ENCODE data around the gene YDJC.

DNA sequence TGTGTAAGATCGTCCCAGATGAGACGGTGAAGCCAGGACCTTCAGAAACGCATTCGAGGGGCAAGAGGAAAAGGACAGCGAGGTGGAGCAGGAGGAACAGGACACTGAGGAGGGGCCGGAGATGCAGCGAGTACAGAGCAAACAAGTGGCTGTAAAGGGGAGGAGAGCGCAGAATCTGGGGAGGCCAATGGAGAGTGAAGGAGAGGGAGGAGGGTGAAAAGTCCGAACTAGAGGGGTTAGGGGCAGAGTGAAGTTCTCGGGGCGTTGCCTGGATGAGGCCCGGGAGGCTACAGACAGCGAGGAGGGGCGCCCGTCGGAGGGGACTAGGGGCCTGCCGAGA lies 27.2 kb upstream of the YDJC start:
- TF ChIP-seq, protein P1, sequence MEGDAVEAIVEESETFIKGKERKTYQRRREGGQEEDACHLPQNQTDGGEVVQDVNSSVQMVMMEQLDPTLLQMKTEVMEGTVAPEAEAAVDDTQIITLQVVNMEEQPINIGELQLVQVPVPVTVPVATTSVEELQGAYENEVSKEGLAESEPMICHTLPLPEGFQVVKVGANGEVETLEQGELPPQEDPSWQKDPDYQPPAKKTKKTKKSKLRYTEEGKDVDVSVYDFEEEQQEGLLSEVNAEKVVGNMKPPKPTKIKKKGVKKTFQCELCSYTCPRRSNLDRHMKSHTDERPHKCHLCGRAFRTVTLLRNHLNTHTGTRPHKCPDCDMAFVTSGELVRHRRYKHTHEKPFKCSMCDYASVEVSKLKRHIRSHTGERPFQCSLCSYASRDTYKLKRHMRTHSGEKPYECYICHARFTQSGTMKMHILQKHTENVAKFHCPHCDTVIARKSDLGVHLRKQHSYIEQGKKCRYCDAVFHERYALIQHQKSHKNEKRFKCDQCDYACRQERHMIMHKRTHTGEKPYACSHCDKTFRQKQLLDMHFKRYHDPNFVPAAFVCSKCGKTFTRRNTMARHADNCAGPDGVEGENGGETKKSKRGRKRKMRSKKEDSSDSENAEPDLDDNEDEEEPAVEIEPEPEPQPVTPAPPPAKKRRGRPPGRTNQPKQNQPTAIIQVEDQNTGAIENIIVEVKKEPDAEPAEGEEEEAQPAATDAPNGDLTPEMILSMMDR (IDR thresholded peaks at IDR 0.05; ENCODE audit: poor library complexity), result no peak
- TF ChIP-seq EZH2 (IDR thresholded peaks at IDR 0.05; ENCODE audit: borderline replicate concordance) (no peak), EZH2phosphoT487 (IDR thresholded peaks at IDR 0.05; ENCODE audit: low read depth, severe bottlenecking, unreplicated experiment) (no peak)
